ENCODE results near the gene SETD1A. TPM values are rescaled to one million over a fixed set of nuclear protein-coding genes. Genes with fewer than 3 reads are reported as not detected.

The SETD1A gene
- total and polyA plus RNA-seq, 2 experiments from 2014 or later: 2.3 to 4.0 TPM

DNA sequence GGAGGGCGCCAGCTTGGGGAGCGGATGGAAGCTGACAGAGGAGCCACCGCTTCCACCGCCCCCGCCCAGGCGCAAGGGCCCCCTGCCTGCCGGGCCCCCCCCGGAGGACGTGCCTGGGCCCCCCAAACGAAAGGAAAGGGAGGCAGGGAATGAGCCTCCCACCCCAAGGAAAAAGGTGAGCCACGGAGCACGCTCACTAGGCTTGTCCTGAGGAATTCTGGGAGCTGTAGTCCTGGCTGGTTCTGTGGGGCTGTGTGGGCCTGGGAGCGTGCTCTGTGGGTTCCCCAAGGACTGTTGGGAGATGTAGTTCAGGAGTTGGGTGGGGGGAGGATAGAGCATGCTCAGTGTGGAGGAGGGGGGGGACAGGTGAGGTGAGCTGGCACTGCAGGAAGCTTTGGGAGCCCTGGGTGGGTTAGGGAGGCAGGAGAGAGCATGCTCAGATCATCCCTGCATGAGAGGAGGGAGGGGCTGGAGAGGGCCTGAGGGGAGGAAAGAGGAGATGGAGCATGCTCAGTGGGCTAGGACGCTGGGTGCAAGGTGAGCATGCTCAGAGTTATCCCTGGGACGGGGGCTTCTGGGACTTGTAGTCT lies 29.7 kb upstream of the SETD1A start:
- TF ChIP-seq EZH2 (IDR thresholded peaks at IDR 0.05; ENCODE audit: insufficient read depth, poor library complexity, severe bottlenecking) (no peak), EZH2phosphoT487 (IDR thresholded peaks at IDR 0.05; ENCODE audit: insufficient read depth, low read depth) (no peak)

DNA sequence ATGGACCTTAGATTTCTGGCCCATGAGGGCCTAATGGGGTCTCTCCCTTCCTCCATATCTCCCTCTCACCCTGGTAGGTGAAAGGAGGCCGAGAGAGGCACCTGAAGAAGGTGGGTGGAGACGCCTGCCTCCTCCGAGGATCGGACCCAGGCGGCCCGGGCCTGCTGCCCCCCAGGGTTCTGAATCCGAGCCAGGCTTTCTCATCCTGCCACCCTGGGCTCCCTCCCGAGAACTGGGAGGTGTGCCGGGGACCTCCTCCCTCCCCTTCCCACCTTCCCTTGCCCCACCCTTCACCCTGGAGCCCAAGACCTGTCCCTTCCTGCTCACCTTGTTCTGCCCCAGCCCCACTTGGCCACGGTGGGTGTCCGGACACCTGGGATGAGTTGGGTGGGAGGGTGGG lies 29.2 kb upstream of the SETD1A start:
- Histone ChIP-seq H3K79me2 (ENCODE audit: insufficient read depth) (peaks cover 7% of the 10 kb centered on the region), H4K20me1 (ENCODE audit: insufficient read depth) (no peaks in the 10 kb centered on the region), H3K9ac (no peak overlapping the region), H3K27me3 (replicated peaks; ENCODE audit: insufficient read depth) (no peaks in the 10 kb centered on the region), H3K9me3 (ENCODE audit: low read depth) (no peaks in the 10 kb centered on the region), H3F3A (ENCODE audit: insufficient read depth) (no peaks in the 10 kb centered on the region), H3K4me2 (ENCODE audit: unreplicated experiment) (no peak overlapping the region), H2AFZ (no peak overlapping the region), H3K27ac (no peak overlapping the region), H3K4me3 (no peak overlapping the region), H3K9me2 (ENCODE audit: insufficient read depth) (no peaks in the 10 kb centered on the region), H3K36me3 (ENCODE audit: low read depth) (no peaks in the 10 kb centered on the region), H3K4me1 (ENCODE audit: insufficient read depth) (peaks cover 4% of the 10 kb centered on the region; the same call in 1 of the 2 replicates)
- in situ Hi-C loops (cut with MboI): no loop called here
- TF ChIP-seq EZH2 (IDR thresholded peaks at IDR 0.05; ENCODE audit: insufficient read depth, poor library complexity, severe bottlenecking): no peak
- no peak for TF ChIP-seq EZH2phosphoT487 (IDR thresholded peaks at IDR 0.05; ENCODE audit: insufficient read depth, low read depth)
- DNase-seq: no peak
- WGBS, 2 experiments (ENCODE audit: low coverage in 1 of 2, low lambda C conversion rate in 2 of 2, missing lambda C conversion rate in 2 of 2): 92 to 97% methylated on average over 9 to 11 of the region's 11 CpGs

More for the DNA sequence above, 29.7 kb upstream of the SETD1A start:
- Histone ChIP-seq H3K36me3 (ENCODE audit: low read depth) (no peaks in the 10 kb centered on the region), H3K27ac (no peak overlapping the region), H2AFZ (no peak overlapping the region), H3K27me3 (replicated peaks; ENCODE audit: insufficient read depth) (no peaks in the 10 kb centered on the region), H3K9me3 (ENCODE audit: low read depth) (no peaks in the 10 kb centered on the region), H3K79me2 (ENCODE audit: insufficient read depth) (peaks cover 7% of the 10 kb centered on the region), H3K9me2 (ENCODE audit: insufficient read depth) (no peaks in the 10 kb centered on the region), H3K4me3 (no peak overlapping the region), H3K4me2 (ENCODE audit: unreplicated experiment) (no peak overlapping the region), H4K20me1 (ENCODE audit: insufficient read depth) (no peaks in the 10 kb centered on the region), H3K4me1 (ENCODE audit: insufficient read depth) (peaks cover 4% of the 10 kb centered on the region; the same call in 1 of the 2 replicates), H3K9ac (no peak overlapping the region), H3F3A (ENCODE audit: insufficient read depth) (no peaks in the 10 kb centered on the region)
- in situ Hi-C loops (cut with MboI): no loop called here
- WGBS, 2 experiments (ENCODE audit: low coverage in 1 of 2, low lambda C conversion rate in 2 of 2, missing lambda C conversion rate in 2 of 2): 57 to 83% methylated on average over 6 to 15 of the region's 15 CpGs
- DNase-seq: peak; percentile 59

DNA sequence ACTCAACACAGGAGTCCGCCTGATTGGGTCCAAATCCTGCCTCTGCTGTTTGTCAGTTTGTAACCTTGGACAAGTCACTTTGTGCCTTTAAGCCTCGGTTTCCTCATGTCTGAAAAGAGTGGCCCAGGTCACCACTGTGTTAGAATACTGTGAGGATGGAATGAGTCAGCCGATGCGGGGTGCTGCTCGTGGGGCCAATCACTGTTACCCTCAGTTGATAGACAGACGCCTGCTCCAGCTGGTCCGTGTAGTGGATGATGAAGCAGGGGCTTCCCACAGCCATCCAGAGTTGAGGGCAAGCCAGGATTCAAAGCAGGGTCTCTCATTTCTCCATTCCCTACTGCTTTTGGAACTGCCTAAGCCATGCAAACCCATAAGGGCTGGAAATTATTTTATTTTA lies 28.4 kb upstream of the SETD1A start:
- DNase-seq: no peak
- H3K36me3 ChIP-seq (ENCODE audit: low read depth): no peaks in the 10 kb centered on the region
- H3K79me2 ChIP-seq (ENCODE audit: insufficient read depth): peaks cover 7% of the 10 kb centered on the region
- no peak overlapping the region for H2AFZ ChIP-seq
- H3K9me2 ChIP-seq (ENCODE audit: insufficient read depth): no peaks in the 10 kb centered on the region
- no peak overlapping the region for H3K27ac ChIP-seq
- H3K4me1 ChIP-seq (ENCODE audit: insufficient read depth): peaks cover 4% of the 10 kb centered on the region; the same call in 1 of the 2 replicates
- no peaks in the 10 kb centered on the region for H4K20me1 ChIP-seq (ENCODE audit: insufficient read depth)
- no peak overlapping the region for H3K9ac ChIP-seq
- no peaks in the 10 kb centered on the region for H3K27me3 ChIP-seq (replicated peaks; ENCODE audit: insufficient read depth)
- 73 to 74% methylated on average over 7 of the region's 7 CpGs for WGBS, 2 experiments (ENCODE audit: low coverage in 1 of 2, low lambda C conversion rate in 2 of 2, missing lambda C conversion rate in 2 of 2)
- no peak overlapping the region for H3K4me3 ChIP-seq
- no peaks in the 10 kb centered on the region for H3F3A ChIP-seq (ENCODE audit: insufficient read depth)
- no peak overlapping the region for H3K4me2 ChIP-seq (ENCODE audit: unreplicated experiment)
- in situ Hi-C loops (cut with MboI): no loop called here
- TF ChIP-seq EZH2phosphoT487 (IDR thresholded peaks at IDR 0.05; ENCODE audit: insufficient read depth, low read depth): no peak
- TF ChIP-seq EZH2 (IDR thresholded peaks at IDR 0.05; ENCODE audit: insufficient read depth, poor library complexity, severe bottlenecking): no peak
- no peaks in the 10 kb centered on the region for H3K9me3 ChIP-seq (ENCODE audit: low read depth)

DNA sequence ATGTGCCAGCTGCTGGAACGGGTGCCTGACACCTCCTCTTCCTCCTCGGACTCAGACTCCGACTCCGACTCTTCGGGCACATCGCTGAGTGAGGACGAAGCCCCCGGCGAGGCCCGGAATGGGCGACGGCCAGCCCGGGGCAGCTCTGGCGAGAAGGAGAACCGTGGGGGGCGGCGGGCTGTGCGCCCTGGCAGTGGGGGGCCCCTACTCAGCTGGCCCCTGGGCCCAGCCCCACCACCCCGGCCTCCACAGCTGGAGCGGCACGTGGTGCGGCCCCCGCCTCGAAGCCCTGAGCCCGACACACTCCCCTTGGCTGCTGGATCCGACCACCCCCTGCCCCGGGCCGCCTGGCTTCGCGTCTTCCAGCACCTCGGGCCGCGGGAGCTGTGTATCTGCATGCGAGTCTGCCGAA lies 27.4 kb upstream of the SETD1A start:
- Histone ChIP-seq H3K4me1 (ENCODE audit: insufficient read depth) (no peaks in the 10 kb centered on the region), H3K9me3 (ENCODE audit: low read depth) (no peaks in the 10 kb centered on the region), H3K9ac (no peak overlapping the region), H3K36me3 (ENCODE audit: low read depth) (no peaks in the 10 kb centered on the region), H2AFZ (no peak overlapping the region), H3K27ac (no peak overlapping the region), H4K20me1 (ENCODE audit: insufficient read depth) (no peaks in the 10 kb centered on the region), H3K4me3 (no peak overlapping the region), H3K27me3 (replicated peaks; ENCODE audit: insufficient read depth) (no peaks in the 10 kb centered on the region), H3K4me2 (ENCODE audit: unreplicated experiment) (no peak overlapping the region), H3K9me2 (ENCODE audit: insufficient read depth) (no peaks in the 10 kb centered on the region), H3F3A (ENCODE audit: insufficient read depth) (no peaks in the 10 kb centered on the region), H3K79me2 (ENCODE audit: insufficient read depth) (no peaks in the 10 kb centered on the region)
- WGBS, 2 experiments (ENCODE audit: low coverage in 1 of 2, low lambda C conversion rate in 2 of 2, missing lambda C conversion rate in 2 of 2): 87 to 93% methylated on average over 11 to 35 of the region's 35 CpGs
- TF ChIP-seq EZH2phosphoT487 (IDR thresholded peaks at IDR 0.05; ENCODE audit: insufficient read depth, low read depth): no peak
- no peak for TF ChIP-seq EZH2 (IDR thresholded peaks at IDR 0.05; ENCODE audit: insufficient read depth, poor library complexity, severe bottlenecking)
- in situ Hi-C loops (cut with MboI): no loop called here
- no peak for DNase-seq
